PC-3 (cell line): ENCODE results near the gene MAP2K7. TPM values are rescaled to one million over a fixed set of nuclear protein-coding genes. Genes with fewer than 3 reads are reported as not detected.

Experiments
- ATAC-seq: fragments of 200-7000 bp; cut with Tn5 transposase; 2 replicates; pipeline ENCODE4 v1.9.1; 2020; ENCODE audit warnings: mild to moderate bottlenecking, moderate library complexity
- BruUV-seq: library from RNA; stranded (reverse); fragments of 400-500 nt; replicated peaks from 2 replicates; lab custom pipeline; 2021; lab: Mats Ljungman, UMichigan
- CTCF ChIA-PET: fragments of 300-600 bp; sonication (Branson Sonifier 250); formaldehyde crosslinking; loops from one replicate; lab custom pipeline; 2022; ENCODE audit warnings: antibody characterized with exemption; lab: Charles Lee
- POLR2A ChIA-PET: fragments of 300-600 bp; sonication (Branson Sonifier 250); formaldehyde crosslinking; loops from one replicate; lab custom pipeline; 2022; ENCODE audit warnings: antibody characterized with exemption; ENCODE audit not compliant: unreplicated experiment; lab: Charles Lee
- DNase-seq: peaks from one replicate; pipeline ENCODE4 v3.0.0-alpha.2; 2015
- H2AFZ ChIP-seq: fragments of 300-600 bp; sonication (generic); 2 replicates; pipeline ENCODE4 v1.6.0; 2016; ENCODE audit warnings: antibody characterized with exemption, low read length
- H3F3A ChIP-seq: fragments of 300-600 bp; sonication (generic); one replicate; pipeline ENCODE4 v1.6.0; 2017; ENCODE audit warnings: antibody characterized with exemption, low read length, control low read depth, mild to moderate bottlenecking; ENCODE audit not compliant: unreplicated experiment
- H3K27ac ChIP-seq: fragments of 300-600 bp; sonication (generic); 2 replicates; pipeline ENCODE4 v1.5.1; 2016; ENCODE audit warnings: mild to moderate bottlenecking, low read length
- H3K27me3 ChIP-seq: fragments of 300-600 bp; sonication (generic); 2 replicates; pipeline ENCODE4 v1.6.1; 2016; ENCODE audit warnings: low read length, mixed read lengths
- H3K36me3 ChIP-seq: fragments of 300-600 bp; sonication (generic); 2 replicates; pipeline ENCODE4 v1.6.1; 2016; ENCODE audit warnings: low read depth, mixed run types, low read length, mixed read lengths
- H3K4me1 ChIP-seq: fragments of 300-600 bp; sonication (generic); 2 replicates; pipeline ENCODE4 v1.5.1; 2016; ENCODE audit warnings: low read length; ENCODE audit not compliant: insufficient read depth
- H3K4me2 ChIP-seq: fragments of 300-600 bp; sonication (generic); 2 replicates; pipeline ENCODE4 v1.6.0; 2016; ENCODE audit warnings: low read length
- H3K4me3 ChIP-seq: fragments of 300-600 bp; sonication (generic); 2 replicates; pipeline ENCODE4 v1.5.1; 2016; ENCODE audit warnings: mild to moderate bottlenecking, low read length, mixed read lengths
- H3K79me2 ChIP-seq: fragments of 300-600 bp; sonication (generic); 2 replicates; pipeline ENCODE4 v1.6.1; 2017; ENCODE audit warnings: low read length, mixed read lengths
- H3K9ac ChIP-seq: fragments of 300-600 bp; sonication (generic); 2 replicates; pipeline ENCODE4 v1.6.0; 2016; ENCODE audit warnings: mild to moderate bottlenecking, low read length
- H3K9me2 ChIP-seq: fragments of 300-600 bp; sonication (generic); replicated peaks from 2 replicates; pipeline ENCODE4 v1.6.1; 2016; ENCODE audit warnings: mixed run types, low read length, mixed read lengths
- H3K9me3 ChIP-seq: fragments of 300-600 bp; sonication (generic); 2 replicates; pipeline ENCODE4 v1.6.1; 2016; ENCODE audit warnings: low read length, mixed read lengths
- H4K20me1 ChIP-seq: fragments of 300-600 bp; sonication (generic); 2 replicates; pipeline ENCODE4 v1.6.1; 2016; ENCODE audit warnings: low read length, mixed read lengths
- EZH2 ChIP-seq: fragments of 300-600 bp; sonication (generic); IDR thresholded peaks from one replicate; pipeline ENCODE4 v1.6.1; 2017; ENCODE audit warnings: antibody characterized with exemption, mild to moderate bottlenecking, low read length; ENCODE audit not compliant: unreplicated experiment
- EZH2phosphoT487 ChIP-seq: fragments of 300-600 bp; sonication (generic); IDR thresholded peaks from 2 replicates; pipeline ENCODE4 v1.6.1; 2018; ENCODE audit warnings: mild to moderate bottlenecking, antibody characterized with exemption, low read length, borderline replicate concordance
- intact Hi-C: fragments of 100-400 bp; cut with micrococcal nuclease; formaldehyde crosslinking; loops from 2 replicates; pipeline ENCODE4 v1.9.0; 2023
- total RNA-seq: library from RNA; depleted of rRNA; stranded (reverse); fragments of >200 nt; gene quantifications from 2 replicates; pipeline ENCODE4 v1.2.3, GENCODE V29; 2014
- TF ChIP-seq, protein P1 (sequence below): fragments of 300-600 bp; sonication (generic); conservative IDR thresholded peaks from 2 replicates; pipeline ENCODE4 v1.5.1; 2017; ENCODE audit warnings: antibody characterized with exemption, low read depth, mild to moderate bottlenecking, low read length

MAP2K7 gene
- total RNA-seq, 1 experiment from 2014 or later = 39.3 TPM

DNA sequence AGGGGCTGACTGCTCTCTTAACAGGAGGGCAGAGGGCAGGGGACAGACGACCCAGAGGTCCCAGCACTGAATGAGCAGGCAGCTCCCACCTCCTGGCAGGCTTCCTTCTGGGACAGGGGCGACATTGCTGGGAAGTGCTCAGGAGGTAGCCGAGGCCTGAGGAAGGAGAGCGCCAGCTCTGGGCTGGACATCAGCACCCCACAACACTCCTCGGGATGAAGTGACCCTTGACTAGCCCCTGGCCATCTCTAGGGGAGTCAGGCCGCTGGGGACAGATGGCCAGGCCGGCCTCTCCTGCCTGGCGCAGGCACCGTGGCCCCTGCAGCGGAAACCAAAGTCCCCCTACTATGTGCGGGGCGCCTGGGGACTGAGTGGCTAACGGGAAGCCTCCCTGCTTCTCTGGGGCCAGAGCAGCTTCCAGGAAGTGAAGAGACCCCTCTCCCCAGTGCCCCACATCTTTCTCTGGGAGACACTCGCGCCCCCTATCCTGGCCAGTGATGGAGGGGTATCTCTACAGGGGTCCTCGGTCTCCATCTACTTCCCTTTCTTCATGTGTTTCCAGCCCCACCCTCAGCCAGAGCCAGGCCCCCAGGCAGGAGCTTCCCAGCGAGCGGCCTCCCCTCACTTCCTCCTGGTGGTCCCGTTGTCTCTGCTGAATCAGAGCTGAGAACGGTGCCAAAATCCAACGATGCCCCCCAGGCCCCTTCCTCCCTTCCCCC is 39.5 kb upstream of the MAP2K7 start:
- no peak overlapping the region for H3K4me3 ChIP-seq
- H2AFZ ChIP-seq = no peak overlapping the region
- H3K9me2 ChIP-seq = no peaks in the 10 kb centered on the region
- intact Hi-C loops = no loop called here
- no peaks in the 10 kb centered on the region for H3K36me3 ChIP-seq
- no peaks in the 10 kb centered on the region for H4K20me1 ChIP-seq
- CTCF ChIA-PET = no interaction called here
- H3K9me3 ChIP-seq = no peaks in the 10 kb centered on the region
- POLR2A ChIA-PET = interaction anchor here (0.5 kb wide), 1 partner anchor 139 kb away, joined by 3 read pairs; no protein-coding TSS in a partner anchor
- TSS peak; percentile 15 for BruUV-seq
- no peaks in the 10 kb centered on the region for H3K79me2 ChIP-seq
- peaks cover 4% of the 10 kb centered on the region; the same call in 1 of the 2 replicates for H3K4me1 ChIP-seq
- no peaks in the 10 kb centered on the region for H3K27me3 ChIP-seq
- H3K27ac ChIP-seq = no peak overlapping the region
- ATAC-seq = no peak
- H3K9ac ChIP-seq = no peak overlapping the region
- no peak for DNase-seq
- TF ChIP-seq, protein P1, sequence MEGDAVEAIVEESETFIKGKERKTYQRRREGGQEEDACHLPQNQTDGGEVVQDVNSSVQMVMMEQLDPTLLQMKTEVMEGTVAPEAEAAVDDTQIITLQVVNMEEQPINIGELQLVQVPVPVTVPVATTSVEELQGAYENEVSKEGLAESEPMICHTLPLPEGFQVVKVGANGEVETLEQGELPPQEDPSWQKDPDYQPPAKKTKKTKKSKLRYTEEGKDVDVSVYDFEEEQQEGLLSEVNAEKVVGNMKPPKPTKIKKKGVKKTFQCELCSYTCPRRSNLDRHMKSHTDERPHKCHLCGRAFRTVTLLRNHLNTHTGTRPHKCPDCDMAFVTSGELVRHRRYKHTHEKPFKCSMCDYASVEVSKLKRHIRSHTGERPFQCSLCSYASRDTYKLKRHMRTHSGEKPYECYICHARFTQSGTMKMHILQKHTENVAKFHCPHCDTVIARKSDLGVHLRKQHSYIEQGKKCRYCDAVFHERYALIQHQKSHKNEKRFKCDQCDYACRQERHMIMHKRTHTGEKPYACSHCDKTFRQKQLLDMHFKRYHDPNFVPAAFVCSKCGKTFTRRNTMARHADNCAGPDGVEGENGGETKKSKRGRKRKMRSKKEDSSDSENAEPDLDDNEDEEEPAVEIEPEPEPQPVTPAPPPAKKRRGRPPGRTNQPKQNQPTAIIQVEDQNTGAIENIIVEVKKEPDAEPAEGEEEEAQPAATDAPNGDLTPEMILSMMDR = no peak
- TF ChIP-seq EZH2 (no peak), EZH2phosphoT487 (no peak)
- H3F3A ChIP-seq = no peaks in the 10 kb centered on the region
- H3K4me2 ChIP-seq = no peak overlapping the region

DNA sequence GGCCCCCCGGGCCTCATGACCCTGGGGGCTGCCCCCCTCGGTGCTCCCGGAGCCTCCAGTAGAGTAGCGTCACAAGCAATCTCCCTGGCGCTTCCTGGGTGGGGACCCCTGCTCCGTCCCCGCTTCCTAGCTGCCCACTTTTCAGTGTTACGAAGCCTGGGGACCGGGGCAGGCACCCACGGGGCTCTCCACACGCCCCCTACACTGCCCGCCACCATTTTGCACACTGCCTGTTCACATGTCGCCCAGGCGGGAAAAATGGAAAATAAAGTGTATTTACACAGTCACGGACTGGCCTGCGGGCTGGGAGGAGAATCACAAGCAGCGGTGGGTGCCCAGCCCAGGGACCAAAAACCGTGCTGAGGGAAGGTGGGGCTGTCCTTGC is 39.0 kb upstream of the MAP2K7 start:
- DNase-seq (no peak), ATAC-seq (no peak)
- H3K4me1 ChIP-seq = peaks cover 4% of the 10 kb centered on the region; the same call in 1 of the 2 replicates
- H3K27me3 ChIP-seq = no peaks in the 10 kb centered on the region
- H3F3A ChIP-seq = no peaks in the 10 kb centered on the region
- intact Hi-C loops = no loop called here
- no peaks in the 10 kb centered on the region for H4K20me1 ChIP-seq
- no peak overlapping the region for H3K9ac ChIP-seq
- TF ChIP-seq, protein P1 = no peak
- no peak for TF ChIP-seq EZH2phosphoT487
- TF ChIP-seq EZH2 = no peak
- BruUV-seq = no TSS peak
- H3K9me3 ChIP-seq = no peaks in the 10 kb centered on the region
- no peaks in the 10 kb centered on the region for H3K36me3 ChIP-seq
- H3K4me2 ChIP-seq = no peak overlapping the region
- no peak overlapping the region for H3K27ac ChIP-seq
- no peak overlapping the region for H2AFZ ChIP-seq
- ChIA-PET POLR2A (no interaction called here), CTCF (no interaction called here)
- no peaks in the 10 kb centered on the region for H3K79me2 ChIP-seq
- H3K9me2 ChIP-seq = no peaks in the 10 kb centered on the region
- H3K4me3 ChIP-seq = no peak overlapping the region

DNA sequence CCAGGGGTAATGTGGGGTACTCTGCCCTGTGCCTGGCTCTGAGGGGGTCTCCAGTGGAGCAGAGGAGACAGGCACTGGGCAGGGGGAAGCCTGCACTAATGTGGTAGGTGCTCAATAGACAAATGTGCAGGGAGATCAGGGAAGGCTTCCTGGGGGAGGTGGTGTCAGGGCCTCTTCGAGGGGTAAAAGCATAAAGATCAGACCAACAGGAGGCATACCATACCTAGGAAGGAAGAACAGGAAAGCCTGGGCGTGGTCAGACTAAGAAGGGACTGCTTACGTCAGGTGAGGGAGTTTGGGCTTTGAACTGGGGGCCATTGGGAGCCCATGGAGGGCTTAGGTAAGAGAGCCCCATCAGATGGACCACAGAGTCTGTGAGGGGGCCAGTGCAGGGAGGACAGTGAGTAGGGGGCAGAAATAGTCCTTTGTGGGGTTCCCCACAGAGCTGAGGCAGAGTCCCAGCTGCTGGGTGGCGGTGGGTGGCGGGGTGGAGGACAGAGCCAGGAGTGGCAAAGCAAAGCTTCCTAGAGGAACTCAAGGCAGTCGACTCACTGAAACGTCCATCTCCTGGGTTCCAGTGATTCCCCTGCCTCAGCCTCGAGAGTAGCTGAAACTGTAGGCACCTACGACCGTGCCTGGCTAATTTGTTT is 38.3 kb upstream of the MAP2K7 start:
- no peak overlapping the region for H3K4me3 ChIP-seq
- H3K9me2 ChIP-seq = no peaks in the 10 kb centered on the region
- no peaks in the 10 kb centered on the region for H3K36me3 ChIP-seq
- no peaks in the 10 kb centered on the region for H4K20me1 ChIP-seq
- intact Hi-C loops = no loop called here
- H3K4me2 ChIP-seq = no peak overlapping the region
- H3K9ac ChIP-seq = no peak overlapping the region
- DNase-seq (no peak), ATAC-seq (no peak)
- ChIA-PET POLR2A (no interaction called here), CTCF (no interaction called here)
- no peaks in the 10 kb centered on the region for H3K27me3 ChIP-seq
- H3K27ac ChIP-seq = no peak overlapping the region
- no peaks in the 10 kb centered on the region for H3F3A ChIP-seq
- TF ChIP-seq, protein P1 = no peak
- TF ChIP-seq EZH2 = no peak
- TF ChIP-seq EZH2phosphoT487 = no peak
- H3K79me2 ChIP-seq = no peaks in the 10 kb centered on the region
- peaks cover 4% of the 10 kb centered on the region; the same call in 1 of the 2 replicates for H3K4me1 ChIP-seq
- H2AFZ ChIP-seq = no peak overlapping the region
- no peaks in the 10 kb centered on the region for H3K9me3 ChIP-seq
- no TSS peak for BruUV-seq
